K562 (cell line): Measurements from ENCODE around the gene MTA1. TPM values are rescaled to one million over a fixed set of nuclear protein-coding genes. Genes with fewer than 3 reads are reported as not detected.

ENCODE experiments used
- ATAC-seq: fragments of 200-7000 bp; cut with Tn5 transposase; 3 replicates; pipeline ENCODE4 v1.9.1; 2020; ENCODE audit warnings: moderate library complexity
- BruUV-seq: library from RNA; stranded (reverse); fragments of 400-500 nt; replicated peaks from 2 replicates; lab custom pipeline; 2021; lab: Mats Ljungman, UMichigan
- CTCF ChIA-PET: fragments of 300-600 bp; formaldehyde crosslinking; extraction: SDS; loops from one replicate; lab custom pipeline; 2021; ENCODE audit warnings: low intra/inter-chr PET ratio; lab: Yijun Ruan, JAX
- POLR2A ChIA-PET: fragments of 300-600, 350-650 bp; sonication (Branson Sonifier 250); formaldehyde crosslinking; extraction: SDS; loops from one replicate; lab custom pipeline; 2021; ENCODE audit warnings: antibody characterized with exemption, inconsistent platforms; lab: Yijun Ruan, JAX
- DNase-seq, 4 experiments: peaks; one replicate each; pipeline versions ENCODE4 v3.0.0 to v3.0.0-alpha.2; 2011 to 2018; ENCODE audit warnings: low spot score in 3 of 4, mixed read lengths in 3 of 4; ENCODE audit errors: extremely low read depth in 1 of 4
- FAIRE-seq: peaks from 2 replicates; lab custom pipeline; 2011; peaks lifted over from hg19 to GRCh38; lab: Jason Lieb, UNC
- H2AFZ ChIP-seq: 2 replicates; pipeline ENCODE4 v1.6.0; 2011; ENCODE audit warnings: low read depth, low read length, control low read depth, inconsistent platforms
- H3K27ac ChIP-seq: fragments of 200-600 bp; 3 replicates; pipeline ENCODE4 v1.8.0; 2011; ENCODE audit warnings: low read depth, mild to moderate bottlenecking, control low read depth, inconsistent platforms, low read length, moderate library complexity, mixed read lengths; ENCODE audit errors: extremely low read depth
- H3K27me3 ChIP-seq, 2 experiments: fragments of 300-600 bp in 1 of 2; 2 replicates in 1 of 2; 3 replicates in 1 of 2; pipeline versions ENCODE4 v1.6.0 to v1.8.0; 2011; ENCODE audit warnings: inconsistent platforms in 2 of 2, low read length in 2 of 2, mild to moderate bottlenecking in 1 of 2, mixed read lengths in 1 of 2, moderate library complexity in 1 of 2; ENCODE audit not compliant: control insufficient read depth in 2 of 2, insufficient read depth in 2 of 2
- H3K36me3 ChIP-seq: fragments of 300-600 bp; 3 replicates; pipeline ENCODE4 v1.8.0; 2011; ENCODE audit warnings: mild to moderate bottlenecking, low read length, inconsistent platforms; ENCODE audit not compliant: control insufficient read depth, insufficient read depth
- H3K4me1 ChIP-seq, 2 experiments: fragments of 200-600 bp in 1 of 2; replicated peaks in 1 of 2; 2 replicates in 1 of 2; 3 replicates in 1 of 2; pipeline versions ENCODE4 v1.5.1 to v1.8.0; 2011; ENCODE audit warnings: inconsistent platforms in 2 of 2, low read length in 2 of 2, mild to moderate bottlenecking in 1 of 2, mixed read lengths in 1 of 2, moderate library complexity in 1 of 2; ENCODE audit not compliant: control insufficient read depth in 2 of 2, insufficient read depth in 2 of 2
- H3K4me2 ChIP-seq: 2 replicates; pipeline ENCODE4 v1.6.1; 2011; ENCODE audit warnings: low read length, control low read depth, inconsistent platforms, mixed read lengths; ENCODE audit not compliant: insufficient read depth
- H3K4me3 ChIP-seq: fragments of 200-600 bp; sonication (generic), shearing (Covaris generic); 2 replicates; pipeline ENCODE4 v1.5.1; 2016; ENCODE audit warnings: control low read depth, inconsistent platforms
- H3K79me2 ChIP-seq: fragments of 200-600 bp; 3 replicates; pipeline ENCODE4 v1.8.0; 2011; ENCODE audit warnings: low read length, inconsistent platforms; ENCODE audit not compliant: control insufficient read depth, insufficient read depth
- H3K9ac ChIP-seq, 2 experiments: 2 replicates each; pipeline versions ENCODE4 v1.6.0 to v1.6.1; 2011; ENCODE audit warnings: low read depth in 2 of 2, low read length in 2 of 2, control low read depth in 1 of 2, inconsistent platforms in 1 of 2, mild to moderate bottlenecking in 1 of 2, mixed read lengths in 1 of 2; ENCODE audit not compliant: insufficient read depth in 1 of 2
- H3K9me1 ChIP-seq: one replicate; pipeline ENCODE4 v1.6.0; 2011; ENCODE audit warnings: inconsistent platforms, mild to moderate bottlenecking, low read length, moderate library complexity; ENCODE audit not compliant: control insufficient read depth, insufficient read depth
- H3K9me3 ChIP-seq: replicated peaks from 2 replicates; pipeline ENCODE4 v1.5.1; 2011; ENCODE audit warnings: low read depth, low read length, inconsistent platforms; ENCODE audit not compliant: control insufficient read depth, insufficient read depth
- H4K20me1 ChIP-seq: replicated peaks from 2 replicates; pipeline ENCODE4 v1.6.1; 2011; ENCODE audit warnings: low read length, inconsistent platforms, mixed read lengths; ENCODE audit not compliant: control insufficient read depth, insufficient read depth
- CEBPG ChIP-seq, 3 experiments: fragments of 200-800 bp in 1 of 3; sonication (Bioruptor generic) in 1 of 3; sonication (generic) in 1 of 3; formaldehyde crosslinking in 1 of 3; IDR thresholded peaks in 2 of 3; conservative IDR thresholded peaks in 1 of 3; 2 replicates each; pipeline versions ENCODE4 v1.6.1 to v1.8.0; 2016 to 2022; ENCODE audit warnings: missing compliant biosample characterization in 2 of 3, missing genetic modification characterization in 2 of 3, mild to moderate bottlenecking in 1 of 3, missing genetic modification reagents in 1 of 3
- COPS2 ChIP-seq: fragments of 450-650 bp; conservative IDR thresholded peaks from 2 replicates; pipeline ENCODE4 v1.6.1; 2016; ENCODE audit warnings: mild to moderate bottlenecking, moderate library complexity
- PHB ChIP-seq: fragments of 250-450 bp; sonication (Bioruptor Pico); IDR thresholded peaks from 2 replicates; pipeline ENCODE4 v1.5.0; 2021
- RBFOX2 ChIP-seq: fragments of 200-400 bp; formaldehyde crosslinking; IDR thresholded peaks from 2 replicates; pipeline ENCODE4 v1.6.1; 2017; ENCODE audit warnings: low read depth, mild to moderate bottlenecking, low read length, moderate library complexity
- STAT5B ChIP-seq: fragments of 250-450 bp; sonication (Bioruptor Pico); IDR thresholded peaks from 2 replicates; pipeline ENCODE4 v1.8.0; 2021; ENCODE audit warnings: mild to moderate bottlenecking, inconsistent platforms
- TAL1 ChIP-seq: fragments of 450-650 bp; IDR thresholded peaks from 2 replicates; pipeline ENCODE4 v1.6.1; 2016; ENCODE audit warnings: mild to moderate bottlenecking
- ZNF253 ChIP-seq: fragments of 250-450 bp; sonication (Bioruptor Pico); conservative IDR thresholded peaks from 2 replicates; pipeline ENCODE4 v1.6.1; 2021; ENCODE audit warnings: mild to moderate bottlenecking
- WGBS: fragments of 100-300 bp; shearing (Covaris generic); methylation state at CpG from one replicate; pipeline ENCODE4 v1.1.6; 2016; ENCODE audit warnings: low coverage, mixed read lengths; ENCODE audit not compliant: insufficient coverage; ENCODE audit errors: missing lambda C conversion rate; 5-methylcytosine and 5-hydroxymethylcytosine counted together
- in situ Hi-C: fragments of 300-500 bp; cut with MboI; formaldehyde crosslinking; loops from 4 replicates; pipeline ENCODE4 v1.15.0; 2018; ENCODE audit warnings: inconsistent platforms, mixed read lengths
- intact Hi-C: fragments of 100-400 bp; cut with micrococcal nuclease; formaldehyde crosslinking; loops from 2 replicates; pipeline ENCODE4 v1.14.2; 2022
- polyA plus RNA-seq, 8 experiments: library from polyadenylated mRNA; depleted of rRNA in 4 of 8; stranded (reverse) in 5 of 8; unstranded in 3 of 8; fragments of >200 nt; fragmentation: Nextera tagmentation in 2 of 8; fragmentation: Illumina TruSeq in 1 of 8; extraction: Ambion mirVana in 2 of 8; extraction: Trizol in 1 of 8; gene quantifications; 2 replicates each; pipeline versions ENCODE4 v1.2.1 to v1.2.3, GENCODE V29; 2011 to 2014; ENCODE audit warnings: inconsistent platforms in 1 of 8, missing spikeins in 1 of 8
- total RNA-seq, 7 experiments: library from RNA; depleted of rRNA in 6 of 7; stranded (reverse); fragments of >200 nt in 6 of 7; fragmentation: Illumina TruSeq in 2 of 7; extraction: Trizol in 2 of 7; gene quantifications; 2 replicates each; pipeline versions ENCODE4 v1.2.1 to v1.2.3, GENCODE V29; 2011 to 2021; ENCODE audit warnings: low replicate concordance in 1 of 7
- TF ChIP-seq, protein P1 (sequence below): sonication (generic); formaldehyde crosslinking; IDR thresholded peaks from 2 replicates; pipeline ENCODE4 v1.8.0; 2022; ENCODE audit warnings: mild to moderate bottlenecking, missing genetic modification reagents
- TF ChIP-seq, protein P2 (sequence below): fragments of 250-450 bp; sonication (Bioruptor Pico); IDR thresholded peaks from 2 replicates; pipeline ENCODE4 v1.6.1; 2021; ENCODE audit warnings: mild to moderate bottlenecking
- TF ChIP-seq, protein P3 (sequence below): fragments of 450-650 bp; formaldehyde crosslinking; IDR thresholded peaks from 2 replicates; pipeline ENCODE4 v1.4.0; 2020; ENCODE audit warnings: mild to moderate bottlenecking
- TF ChIP-seq, protein P4 (sequence below): fragments of 450-650 bp; IDR thresholded peaks from 2 replicates; pipeline ENCODE4 v1.6.1; 2016; ENCODE audit warnings: missing biosample characterization, missing genetic modification characterization

Gene MTA1
- total and polyA plus RNA-seq, 9 of the 15 experiments (the other 6 are each of a cell fraction or from before 2014, with no cell fraction given): 0.13 to 118 (median 32.3) TPM

DNA sequence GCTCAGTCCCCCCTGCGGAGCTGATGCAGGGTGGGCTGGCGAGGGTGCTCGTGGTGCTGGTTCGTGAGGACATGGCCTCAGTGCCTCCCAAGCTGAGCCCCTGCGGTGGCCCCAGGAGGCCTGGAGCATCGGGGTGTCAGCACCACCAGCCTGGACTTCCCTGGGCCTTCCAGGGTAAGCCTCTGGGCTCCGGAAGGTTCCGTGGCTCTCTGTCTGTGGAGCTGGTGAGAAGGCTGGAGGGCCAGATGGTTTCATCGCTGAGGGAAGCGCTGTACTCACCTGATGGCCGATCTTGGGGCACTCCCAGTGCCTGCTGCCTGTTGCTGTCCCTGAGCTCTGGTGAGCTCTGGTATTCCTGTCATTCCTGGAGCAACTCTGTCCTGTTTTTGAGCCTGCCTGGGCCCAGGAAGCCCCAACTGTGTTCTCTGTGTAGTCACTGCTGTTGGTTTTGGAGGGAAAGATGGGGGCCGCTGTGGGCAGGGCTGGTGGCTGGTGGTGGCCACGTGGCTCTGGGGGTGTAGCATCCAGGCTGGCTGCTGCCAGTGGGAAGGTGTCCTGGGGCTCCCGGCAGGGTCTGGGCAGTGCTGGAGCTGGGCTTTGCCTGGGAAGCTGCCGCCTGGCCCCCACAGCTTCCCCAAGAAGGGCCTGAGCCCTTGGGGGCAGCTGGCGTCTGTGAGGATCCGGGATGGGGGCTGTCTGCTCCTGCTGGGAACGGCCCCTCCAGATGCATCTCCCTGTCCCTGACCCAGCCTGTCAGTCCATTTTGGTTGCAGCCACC, 18.3 kb downstream of the MTA1 start:
- in situ Hi-C loops (no loop called here), intact Hi-C loops (no loop called here)
- H2AFZ ChIP-seq: no peak overlapping the region
- CTCF ChIA-PET: no interaction called here
- no peak for ATAC-seq
- no TSS peak for BruUV-seq
- 94% methylated on average over 9 of the region's 18 CpGs for WGBS
- H3K4me2 ChIP-seq: no peak overlapping the region
- H3K27me3 ChIP-seq: no peaks in the 10 kb centered on the region
- peaks cover 0 to 50% of the 10 kb centered on the region in 2 experiments; a peak in 2 of 5 replicates for H3K4me1 ChIP-seq
- DNase-seq: no peak
- TF ChIP-seq RBFOX2 (0 out of 2 replicates have a peak, but pooled peaks have one; percentile 11), PHB (no peak)
- TF ChIP-seq, all 486 proteins: peak for 1
- Histone ChIP-seq H3K9ac (no peak overlapping the region; a peak in 1 of 4 replicates), H4K20me1 (peaks cover 8% of the 10 kb centered on the region; the same call in 1 of the 2 replicates), H3K9me1 (no peaks in the 10 kb centered on the region), H3K79me2 (peaks cover 63% of the 10 kb centered on the region), H3K4me3 (no peak overlapping the region), H3K36me3 (peaks cover 51% of the 10 kb centered on the region; the same call in 1 of the 3 replicates), H3K27ac (no peak overlapping the region), H3K9me3 (no peaks in the 10 kb centered on the region)
- POLR2A ChIA-PET: interaction anchor here (0.5 to 0.7 kb wide), 2 partner anchors 19 to 44 kb away, joined by 3 read pairs; no protein-coding TSS in a partner anchor
- no peak for FAIRE-seq

DNA sequence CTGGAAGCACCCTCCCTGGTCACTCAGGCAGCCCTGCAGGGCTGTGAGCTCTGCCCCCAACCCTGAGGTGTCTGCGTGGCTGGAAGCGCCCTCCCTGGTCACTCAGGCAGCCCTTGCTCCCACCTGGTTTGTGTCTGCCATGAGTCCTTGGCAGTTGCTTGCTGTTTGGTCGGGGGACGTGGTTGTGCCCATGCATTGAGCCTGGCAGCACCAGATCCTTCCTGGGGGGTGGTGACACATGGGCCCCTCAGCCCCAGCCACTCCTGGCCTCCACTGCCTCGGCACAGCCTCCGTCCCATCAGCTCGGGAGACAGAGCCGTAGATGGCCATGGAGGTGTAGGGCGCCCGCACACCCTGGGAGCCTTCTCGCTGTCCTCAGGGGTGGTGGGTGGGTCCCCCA, 19.6 kb downstream of the MTA1 start:
- H3K4me3 ChIP-seq: no peak overlapping the region
- ATAC-seq (no peak), DNase-seq (no peak), FAIRE-seq (no peak)
- H3K27ac ChIP-seq: no peak overlapping the region
- no peaks in the 10 kb centered on the region for H3K27me3 ChIP-seq
- no peaks in the 10 kb centered on the region for H3K9me3 ChIP-seq
- POLR2A ChIA-PET: no interaction called here
- in situ Hi-C loops: no loop called here
- no peak overlapping the region for H2AFZ ChIP-seq
- no peak overlapping the region for H3K4me2 ChIP-seq
- H3K36me3 ChIP-seq: peaks cover 51% of the 10 kb centered on the region; the same call in 1 of the 3 replicates
- WGBS: 86% methylated on average over 6 of the region's 11 CpGs
- H3K9me1 ChIP-seq: no peaks in the 10 kb centered on the region
- intact Hi-C loops: no loop called here
- peaks cover 51% of the 10 kb centered on the region for H3K79me2 ChIP-seq
- H3K9ac ChIP-seq: no peak overlapping the region; a peak in 1 of 4 replicates
- CTCF ChIA-PET: no interaction called here
- peaks cover 0 to 45% of the 10 kb centered on the region in 2 experiments; a peak in 2 of 5 replicates for H3K4me1 ChIP-seq
- peaks cover 8% of the 10 kb centered on the region; the same call in 1 of the 2 replicates for H4K20me1 ChIP-seq
- no TSS peak for BruUV-seq
- TF ChIP-seq STAT5B (no peak), COPS2 (no peak), CEBPG (CRISPR knock-in tag; IDR thresholded peaks at IDR 0.05) (no peak), CEBPG (tag; conservative IDR thresholded peaks at IDR 0.05 in 1 of 2, IDR thresholded peaks at IDR 0.05 in 1 of 2) (no peak), TAL1 (no peak), ZNF253 (CRISPR knock-in tag) (no peak)
- TF ChIP-seq, protein P1, sequence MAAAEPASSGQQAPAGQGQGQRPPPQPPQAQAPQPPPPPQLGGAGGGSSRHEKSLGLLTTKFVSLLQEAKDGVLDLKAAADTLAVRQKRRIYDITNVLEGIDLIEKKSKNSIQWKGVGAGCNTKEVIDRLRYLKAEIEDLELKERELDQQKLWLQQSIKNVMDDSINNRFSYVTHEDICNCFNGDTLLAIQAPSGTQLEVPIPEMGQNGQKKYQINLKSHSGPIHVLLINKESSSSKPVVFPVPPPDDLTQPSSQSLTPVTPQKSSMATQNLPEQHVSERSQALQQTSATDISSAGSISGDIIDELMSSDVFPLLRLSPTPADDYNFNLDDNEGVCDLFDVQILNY (CRISPR knock-in tag): no peak
- TF ChIP-seq, protein P2, sequence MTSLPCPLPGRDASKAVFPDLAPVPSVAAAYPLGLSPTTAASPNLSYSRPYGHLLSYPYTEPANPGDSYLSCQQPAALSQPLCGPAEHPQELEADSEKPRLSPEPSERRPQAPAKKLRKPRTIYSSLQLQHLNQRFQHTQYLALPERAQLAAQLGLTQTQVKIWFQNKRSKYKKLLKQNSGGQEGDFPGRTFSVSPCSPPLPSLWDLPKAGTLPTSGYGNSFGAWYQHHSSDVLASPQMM: no peak
- TF ChIP-seq, protein P3, sequence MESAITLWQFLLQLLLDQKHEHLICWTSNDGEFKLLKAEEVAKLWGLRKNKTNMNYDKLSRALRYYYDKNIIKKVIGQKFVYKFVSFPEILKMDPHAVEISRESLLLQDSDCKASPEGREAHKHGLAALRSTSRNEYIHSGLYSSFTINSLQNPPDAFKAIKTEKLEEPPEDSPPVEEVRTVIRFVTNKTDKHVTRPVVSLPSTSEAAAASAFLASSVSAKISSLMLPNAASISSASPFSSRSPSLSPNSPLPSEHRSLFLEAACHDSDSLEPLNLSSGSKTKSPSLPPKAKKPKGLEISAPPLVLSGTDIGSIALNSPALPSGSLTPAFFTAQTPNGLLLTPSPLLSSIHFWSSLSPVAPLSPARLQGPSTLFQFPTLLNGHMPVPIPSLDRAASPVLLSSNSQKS (CRISPR knock-in tag): no peak
- TF ChIP-seq, protein P4, sequence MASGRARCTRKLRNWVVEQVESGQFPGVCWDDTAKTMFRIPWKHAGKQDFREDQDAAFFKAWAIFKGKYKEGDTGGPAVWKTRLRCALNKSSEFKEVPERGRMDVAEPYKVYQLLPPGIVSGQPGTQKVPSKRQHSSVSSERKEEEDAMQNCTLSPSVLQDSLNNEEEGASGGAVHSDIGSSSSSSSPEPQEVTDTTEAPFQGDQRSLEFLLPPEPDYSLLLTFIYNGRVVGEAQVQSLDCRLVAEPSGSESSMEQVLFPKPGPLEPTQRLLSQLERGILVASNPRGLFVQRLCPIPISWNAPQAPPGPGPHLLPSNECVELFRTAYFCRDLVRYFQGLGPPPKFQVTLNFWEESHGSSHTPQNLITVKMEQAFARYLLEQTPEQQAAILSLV (tag): no peak
